ENCODE data around the gene AP2M1.
A peak's percentile ranks its signal among the peaks of the same experiment; 100 is the strongest.

Gene AP2M1

DNA sequence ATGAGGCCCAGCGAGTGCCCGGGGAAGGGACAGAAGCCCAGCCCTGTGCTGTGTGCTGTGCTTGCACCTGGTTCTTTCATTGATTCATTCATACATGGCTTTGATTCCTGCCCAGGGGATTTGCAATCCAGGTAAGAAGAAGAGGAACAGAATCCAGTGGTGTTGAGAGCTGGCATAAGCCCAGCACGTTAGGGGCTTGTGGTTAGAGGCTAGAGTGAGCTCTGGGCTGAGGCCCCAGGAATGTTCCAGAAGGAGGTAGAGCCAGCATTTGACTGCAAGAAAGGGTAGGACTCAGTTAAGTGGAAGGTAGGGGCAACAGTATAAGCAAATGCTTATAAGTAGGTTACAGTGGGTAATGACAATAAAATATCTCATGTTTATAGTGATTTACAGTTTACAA lies 57.0 kb downstream of the AP2M1 start:
- Mint-ChIP-seq H3K27ac (no peak overlapping the region), H3K4me1 (peaks cover 13 to 18% of the 10 kb centered on the region in 2 donors), H3K4me3 (peak overlapping the region; percentile 46 to 65), H3K27me3 (peaks cover 51 to 52% of the 10 kb centered on the region in 2 donors), H3K9me3 (no peaks in the 10 kb centered on the region), H3K36me3 (no peaks in the 10 kb centered on the region)
- no peak for DNase-seq
- no peak for ATAC-seq (replicated peaks)

DNA sequence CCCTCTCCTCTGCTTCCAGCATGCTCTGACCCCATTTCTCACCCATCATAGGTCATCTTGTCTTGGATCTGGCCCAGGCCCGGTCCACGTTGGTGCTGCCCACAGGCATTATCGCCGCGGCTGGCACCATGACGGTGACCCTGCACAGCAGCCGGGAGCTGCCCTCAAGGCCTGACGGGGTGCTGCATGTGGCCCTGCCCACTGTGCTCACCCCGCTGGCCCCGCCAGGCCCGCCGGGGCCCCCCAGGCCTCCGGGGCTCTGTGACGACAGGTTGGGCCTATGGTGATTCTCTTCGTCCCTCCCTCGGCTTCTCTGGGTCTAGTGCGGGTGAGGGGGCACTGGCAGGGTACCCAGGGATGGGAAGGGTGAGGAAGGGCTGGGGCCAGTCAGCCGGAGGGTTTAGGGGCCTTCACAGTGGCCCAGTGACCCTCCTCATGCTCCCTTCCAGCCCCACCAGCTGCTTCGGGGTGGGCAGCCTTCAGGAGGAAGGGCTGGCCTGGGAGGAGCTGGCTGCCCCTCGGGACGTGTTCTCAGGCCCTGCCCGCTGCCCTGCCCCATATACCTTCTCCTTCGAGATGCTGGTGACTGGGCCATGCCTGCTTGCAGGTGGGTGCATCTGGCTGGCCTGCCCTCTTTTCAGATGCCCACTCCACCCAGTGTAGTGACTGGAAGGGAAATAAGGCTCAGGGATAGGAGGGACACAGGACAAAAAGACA lies 58.6 kb downstream of the AP2M1 start:
- peaks cover 39 to 41% of the 10 kb centered on the region in 2 donors for H3K27me3 Mint-ChIP-seq
- DNase-seq, result no peak
- no peak for ATAC-seq (replicated peaks)
- H3K9me3 Mint-ChIP-seq, result no peaks in the 10 kb centered on the region
- no peaks in the 10 kb centered on the region for H3K36me3 Mint-ChIP-seq
- H3K27ac Mint-ChIP-seq, result no peak overlapping the region
- peaks cover 13 to 18% of the 10 kb centered on the region in 2 donors for H3K4me1 Mint-ChIP-seq
- H3K4me3 Mint-ChIP-seq, result no peak overlapping the region

Measured in stimulated activated naive B cell treated with anti-CD40 and anti-IgM and Interleukin-4, amounts not matched to agents 10 μg/mL and 1 μg/mL and 100 μg/mL, for 72 hours (primary cell).